ENCODE results near the gene KLF16. TPM values are rescaled to one million over a fixed set of nuclear protein-coding genes. Genes with fewer than 3 reads are reported as not detected.
A peak's percentile ranks its signal among the peaks of the same experiment; 100 is the strongest.

KLF16 gene
- total RNA-seq, 1 donor from 2014 or later = 26.3 TPM

- Mint-ChIP-seq H3K36me3 (ENCODE audit: unreplicated experiment) (peaks cover 6% of the 10 kb centered on the region), H3K9me3 (ENCODE audit: unreplicated experiment) (no peaks in the 10 kb centered on the region), H3K27ac (ENCODE audit: unreplicated experiment) (peak overlapping the region; percentile 88), H3K4me3 (ENCODE audit: unreplicated experiment) (peak overlapping the region; percentile 91), H3K4me1 (ENCODE audit: unreplicated experiment) (peaks cover 15% of the 10 kb centered on the region), H3K27me3 (ENCODE audit: unreplicated experiment) (no peaks in the 10 kb centered on the region)
- TF ChIP-seq CTCF (IDR thresholded peaks at IDR 0.05) = peak; percentile 2
- no peak for DNase-seq (ENCODE audit: extremely low spot score, unreplicated experiment)
These were observed 49.9 kb downstream of the KLF16 start for GRCh38 chr19:1813192-1814182.

- Mint-ChIP-seq H3K4me3 (ENCODE audit: unreplicated experiment) (peak overlapping the region; percentile 91), H3K27me3 (ENCODE audit: unreplicated experiment) (no peaks in the 10 kb centered on the region), H3K36me3 (ENCODE audit: unreplicated experiment) (peaks cover 3% of the 10 kb centered on the region), H3K27ac (ENCODE audit: unreplicated experiment) (peak overlapping the region; percentile 88), H3K4me1 (ENCODE audit: unreplicated experiment) (peaks cover 15% of the 10 kb centered on the region), H3K9me3 (ENCODE audit: unreplicated experiment) (no peaks in the 10 kb centered on the region)
- peak; percentile 95 for DNase-seq (ENCODE audit: extremely low spot score, unreplicated experiment)
- TF ChIP-seq CTCF (IDR thresholded peaks at IDR 0.05) = peak; percentile 72
These were observed 50.8 kb downstream of the KLF16 start for GRCh38 chr19:1812426-1813191.

- Mint-ChIP-seq H3K36me3 (ENCODE audit: unreplicated experiment) (peaks cover 3% of the 10 kb centered on the region), H3K27me3 (ENCODE audit: unreplicated experiment) (no peaks in the 10 kb centered on the region), H3K4me1 (ENCODE audit: unreplicated experiment) (peaks cover 15% of the 10 kb centered on the region), H3K9me3 (ENCODE audit: unreplicated experiment) (no peaks in the 10 kb centered on the region), H3K4me3 (ENCODE audit: unreplicated experiment) (peak within 1 kb of the TSS; percentile 91), H3K27ac (ENCODE audit: unreplicated experiment) (peak within 1 kb of the TSS; percentile 88)
- DNase-seq (ENCODE audit: extremely low spot score, unreplicated experiment) = no peak
- no peak for TF ChIP-seq CTCF (IDR thresholded peaks at IDR 0.05)
These were observed 51.4 kb downstream of the KLF16 start, which contains the start of gene ATP8B3 for GRCh38 chr19:1811942-1812425. Gene ATP8B3 (minus strand): TSS chr19:1812276. CDS start chr19:1811736, 540 bp downstream.

- Mint-ChIP-seq H3K27ac (ENCODE audit: unreplicated experiment) (peak overlapping the region; percentile 2), H3K4me3 (ENCODE audit: unreplicated experiment) (peak overlapping the region; percentile 51)
These were observed 51.9 kb downstream of the KLF16 start for GRCh38 chr19:1811472-1811894.

More at GRCh38 chr19:1811472-1811894, 51.9 kb downstream of the KLF16 start:
- no peaks in the 10 kb centered on the region for H3K9me3 Mint-ChIP-seq (ENCODE audit: unreplicated experiment)
- H3K27me3 Mint-ChIP-seq (ENCODE audit: unreplicated experiment) = no peaks in the 10 kb centered on the region
- H3K4me1 Mint-ChIP-seq (ENCODE audit: unreplicated experiment) = peaks cover 15% of the 10 kb centered on the region
- no peak for TF ChIP-seq CTCF (IDR thresholded peaks at IDR 0.05)
- H3K36me3 Mint-ChIP-seq (ENCODE audit: unreplicated experiment) = peaks cover 3% of the 10 kb centered on the region
- no peak for DNase-seq (ENCODE audit: extremely low spot score, unreplicated experiment)
